GM18907 (cell line): ENCODE results near the gene QARS1.

ENCODE experiments used
- ATAC-seq: cut with Tn5 transposase; IDR thresholded peaks from one replicate; pipeline ENCODE4 v1.9.1; 2021; ENCODE audit warnings: mild to moderate bottlenecking, moderate library complexity; ENCODE audit not compliant: unreplicated experiment

The QARS1 gene

DNA sequence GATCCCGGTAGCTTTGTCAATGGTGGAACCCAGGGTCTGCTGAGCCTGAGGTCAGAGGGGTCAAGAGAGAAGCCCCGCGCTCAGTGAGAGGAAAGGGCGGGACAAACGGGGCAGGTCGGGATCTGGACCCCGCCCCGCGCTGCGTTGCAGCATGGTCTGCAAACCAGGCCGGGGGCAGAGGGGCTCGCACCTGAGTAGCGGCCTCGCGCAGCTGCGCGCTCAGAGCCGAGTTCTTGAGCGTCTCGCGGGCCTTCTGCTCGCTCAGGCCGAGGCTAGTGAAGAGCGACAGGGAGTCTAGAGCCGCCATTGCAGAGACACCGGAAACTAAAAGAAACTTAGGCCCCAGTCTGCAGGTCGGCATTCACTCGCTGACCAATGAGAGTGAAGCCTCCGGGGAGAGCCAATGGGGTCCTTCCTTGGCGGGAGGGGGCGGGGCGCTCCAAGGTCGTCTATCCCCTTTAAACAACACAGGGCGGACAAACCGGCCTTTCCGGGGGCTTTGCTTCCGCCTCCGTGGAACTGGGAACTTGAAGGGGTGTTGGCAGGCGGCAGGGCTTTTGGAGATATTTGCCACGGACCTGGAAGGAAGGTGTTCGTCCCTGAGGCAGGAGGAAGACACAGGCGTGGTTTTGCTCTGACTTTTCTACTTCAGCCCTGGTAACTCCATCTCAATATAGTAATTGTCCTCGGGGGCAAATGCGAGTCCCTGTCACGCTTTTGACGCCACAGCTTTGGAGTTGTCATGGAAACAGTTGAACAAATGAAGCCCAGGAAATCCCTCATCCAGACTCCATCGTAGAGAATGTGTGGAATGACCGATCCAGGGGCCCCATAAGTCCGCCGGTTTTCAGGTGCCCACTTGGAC, at the start of gene QARS1:
TSS of gene QARS1 (minus strand) at position 331 of the 865 bp plus-strand sequence. CDS start at position 307, 24 bp downstream.
- ATAC-seq, result peak; percentile 75

DNA sequence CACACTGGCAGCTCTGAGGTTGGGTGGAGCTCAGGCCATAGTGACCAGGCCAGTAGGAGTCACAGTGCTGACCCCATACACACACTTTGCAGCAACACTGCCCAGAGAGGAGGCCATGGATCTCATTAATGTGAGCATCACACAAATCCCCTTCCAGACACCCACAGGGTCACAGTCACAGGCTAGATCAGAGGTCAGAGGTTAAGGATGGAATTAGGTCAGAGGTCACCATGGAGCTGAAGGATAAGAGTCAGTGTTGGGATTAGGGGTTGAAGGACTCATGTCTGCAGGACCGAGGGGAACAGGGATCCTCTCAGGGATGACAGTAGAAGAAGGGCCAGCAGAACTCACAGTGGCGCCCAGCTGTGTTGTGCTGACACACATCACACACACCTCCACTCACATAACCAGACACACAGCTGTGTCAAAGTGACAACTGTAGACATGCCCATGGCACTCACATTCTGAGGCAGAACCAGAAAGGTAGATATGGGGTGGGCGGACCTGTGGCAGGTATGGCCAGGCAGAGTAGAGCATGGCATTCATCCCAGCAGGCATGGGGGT, 48.9 kb upstream of the QARS1 start:
- no peak for ATAC-seq

GRCh38 chr3:49151610-49152009, 47.1 kb upstream of the QARS1 start:
- ATAC-seq, result no peak

GRCh38 chr3:49148159-49148558, 43.6 kb upstream of the QARS1 start:
- no peak for ATAC-seq

GRCh38 chr3:49140080-49140479, 35.5 kb upstream of the QARS1 start:
- ATAC-seq, result no peak

- ATAC-seq, result no peak
These were observed 30.9 kb upstream of the QARS1 start for GRCh38 chr3:49135499-49135898.

DNA sequence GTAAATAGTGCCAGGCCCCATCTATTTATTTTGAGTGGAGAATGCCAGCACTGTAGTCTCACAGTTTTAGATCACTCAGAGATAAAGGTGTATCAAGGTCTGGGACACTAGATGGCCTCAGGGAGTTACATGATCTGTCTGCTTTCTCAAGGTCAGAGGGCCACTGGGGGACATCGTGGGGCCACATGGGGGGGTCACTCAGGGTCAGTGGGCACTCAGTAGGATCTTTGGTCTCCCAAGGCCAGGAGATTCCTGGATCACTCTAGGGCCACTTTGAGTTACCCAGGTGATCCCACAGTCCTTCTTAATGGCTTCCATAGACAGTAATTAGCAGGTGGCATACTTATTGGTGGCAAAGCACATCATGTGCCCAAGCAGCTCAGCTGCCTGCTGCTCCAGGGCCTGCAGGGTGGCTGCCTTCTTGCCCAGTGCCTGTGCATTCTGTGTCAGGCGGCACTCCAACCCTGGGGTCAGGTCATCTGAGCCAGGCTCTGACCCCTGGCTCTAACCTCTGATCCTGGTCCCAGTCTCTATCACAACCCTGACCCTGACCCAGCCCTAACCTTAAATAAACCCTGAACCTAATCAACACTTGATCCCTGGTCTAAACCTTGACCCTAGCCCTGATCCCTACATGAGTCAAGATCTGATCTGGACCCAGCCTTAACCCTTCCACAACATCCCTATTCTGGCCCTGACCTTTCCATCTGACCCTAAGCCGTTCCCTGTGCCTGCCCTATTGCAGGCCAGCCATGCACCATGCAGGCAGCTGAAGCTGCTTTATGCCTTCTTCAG, 30.1 kb upstream of the QARS1 start:
- no peak for ATAC-seq

- ATAC-seq, result no peak
These were observed 28.8 kb upstream of the QARS1 start for GRCh38 chr3:49133226-49133951.

DNA sequence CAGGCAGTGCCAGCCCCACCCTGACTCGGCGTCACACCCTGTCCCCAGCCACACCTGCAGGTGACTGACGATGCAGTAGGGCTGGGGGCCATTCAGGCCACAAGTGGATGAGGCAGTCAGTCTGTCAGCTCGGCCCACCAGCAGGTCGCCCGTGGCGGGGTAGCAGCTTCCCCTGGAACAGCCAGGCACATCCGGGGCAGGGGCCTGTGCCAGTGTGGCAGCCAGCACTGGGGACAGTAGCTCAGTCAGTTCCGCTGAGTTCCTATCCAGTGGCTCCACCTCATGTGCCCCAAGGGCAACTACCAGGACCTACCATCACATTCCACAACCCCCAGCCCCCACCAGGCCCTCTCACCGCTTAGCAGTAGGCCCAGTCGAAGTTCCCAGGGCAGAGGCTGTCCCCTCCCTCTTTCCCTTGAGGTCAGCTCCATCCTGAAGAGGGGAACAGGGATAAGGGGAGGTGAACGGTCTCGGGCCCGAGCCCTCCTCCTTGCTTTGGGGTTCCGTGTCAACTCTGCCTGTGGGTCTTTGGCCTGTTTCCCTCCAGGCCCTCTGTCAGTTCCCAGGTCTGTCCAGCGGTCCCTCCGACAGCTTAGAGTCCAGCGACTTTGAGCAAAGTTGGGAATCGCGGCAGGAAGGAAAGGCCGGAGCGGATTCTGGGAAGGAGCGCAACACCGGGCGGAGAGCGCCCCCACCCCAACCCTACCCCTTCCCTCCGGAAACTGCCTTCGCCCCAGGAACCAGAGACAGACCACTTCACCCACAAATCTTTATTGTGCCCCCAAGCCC, 28.1 kb upstream of the QARS1 start, which contains the start of gene LAMB2:
TSS of gene LAMB2 (minus strand) at position 614 of the 789 bp plus-strand sequence. CDS start at position 431, 183 bp downstream.
- ATAC-seq, result no peak

- ATAC-seq, result no peak
These were observed 27.5 kb upstream of the QARS1 start for GRCh38 chr3:49132073-49132436.

DNA sequence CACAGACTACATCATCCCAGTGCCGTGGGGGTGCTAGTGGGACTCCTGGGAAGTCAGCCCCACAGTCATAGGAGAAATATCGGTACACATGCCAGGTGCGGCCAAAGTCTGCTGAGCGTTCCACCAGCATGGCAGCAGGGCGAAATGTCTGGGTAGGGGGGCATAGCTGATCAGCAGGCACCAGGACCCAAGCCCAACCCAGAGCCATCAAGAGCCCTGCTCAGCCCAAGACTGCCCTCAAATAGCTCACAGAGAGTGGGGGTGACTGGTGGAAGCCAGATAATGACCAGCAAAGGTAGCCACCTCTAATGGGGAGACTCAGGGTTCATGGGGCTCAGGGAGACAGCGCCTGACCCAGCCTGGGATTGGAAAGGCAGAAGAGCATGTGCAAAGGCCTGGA, 27.0 kb upstream of the QARS1 start:
- ATAC-seq, result no peak

DNA sequence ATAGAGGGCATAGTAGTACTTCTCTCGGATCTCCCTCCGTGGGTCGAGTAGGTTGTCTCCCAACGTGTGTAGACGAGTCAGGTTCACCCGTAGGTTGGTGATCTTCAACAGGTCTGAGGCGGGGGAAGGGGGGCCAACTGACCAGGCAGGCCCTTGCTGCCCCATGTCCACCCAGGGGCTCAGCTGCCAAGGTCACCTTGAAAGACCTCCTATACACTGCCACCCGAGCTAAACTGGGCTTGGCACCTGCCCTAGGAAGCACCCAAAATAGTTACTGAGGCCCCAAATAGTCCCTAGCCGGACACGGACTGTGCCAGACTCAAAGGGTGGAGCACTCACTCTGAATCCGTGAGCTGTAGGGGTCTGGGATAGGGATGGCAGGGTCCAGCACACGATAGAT, 26.5 kb upstream of the QARS1 start:
- ATAC-seq, result no peak

DNA sequence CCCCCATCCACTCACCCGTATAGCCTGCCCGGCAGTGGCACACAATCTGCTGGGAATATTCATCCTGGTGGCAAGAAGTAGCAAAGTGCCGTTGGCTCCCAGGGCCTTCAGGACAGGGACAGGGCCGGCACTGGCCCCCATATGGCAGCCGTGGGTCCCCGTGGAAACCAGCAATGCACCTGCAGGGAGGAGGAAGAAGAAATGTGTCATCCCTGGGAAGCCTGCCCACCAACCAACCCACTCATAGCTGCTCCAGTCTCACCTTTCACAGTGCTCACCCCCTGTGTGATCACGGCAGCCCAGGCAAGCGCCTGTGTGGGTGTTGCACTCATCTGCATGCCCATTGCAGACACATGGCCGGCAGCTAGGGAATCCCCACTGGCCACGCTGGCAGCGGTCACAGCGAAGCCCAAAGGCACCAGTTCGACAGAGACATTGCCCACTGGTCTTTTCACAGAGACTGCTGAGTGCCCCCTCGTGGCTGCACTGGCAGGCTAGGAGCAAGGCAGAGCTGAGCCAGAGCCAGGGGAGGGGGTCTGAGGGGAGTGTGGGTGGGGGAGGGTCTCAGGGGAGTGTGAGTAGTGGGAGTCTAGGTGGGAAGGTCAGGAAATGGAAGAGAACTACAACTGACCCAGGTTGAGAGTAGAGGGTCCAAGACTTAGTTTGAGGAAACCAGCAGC, 20.6 kb upstream of the QARS1 start:
- no peak for ATAC-seq

DNA sequence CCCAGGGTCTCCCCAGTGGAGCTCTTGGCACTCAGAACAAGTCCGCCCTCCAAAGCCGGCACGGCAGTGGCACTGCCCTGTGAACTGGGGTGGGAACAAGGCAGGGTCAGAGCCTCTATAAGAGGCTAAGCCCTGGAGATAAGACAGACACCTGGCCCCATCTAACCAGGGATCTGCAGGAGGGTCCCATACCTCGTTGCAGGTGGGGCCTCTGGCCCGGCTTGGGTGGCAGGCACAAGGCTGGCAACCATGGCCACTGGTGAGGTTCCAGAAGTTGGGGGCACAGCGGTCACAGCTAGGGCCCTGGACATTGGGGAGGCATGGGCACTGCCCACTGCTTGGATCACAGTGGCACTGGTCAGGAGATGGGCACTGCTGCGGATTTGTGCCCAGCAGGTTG, 19.6 kb upstream of the QARS1 start:
- no peak for ATAC-seq

DNA sequence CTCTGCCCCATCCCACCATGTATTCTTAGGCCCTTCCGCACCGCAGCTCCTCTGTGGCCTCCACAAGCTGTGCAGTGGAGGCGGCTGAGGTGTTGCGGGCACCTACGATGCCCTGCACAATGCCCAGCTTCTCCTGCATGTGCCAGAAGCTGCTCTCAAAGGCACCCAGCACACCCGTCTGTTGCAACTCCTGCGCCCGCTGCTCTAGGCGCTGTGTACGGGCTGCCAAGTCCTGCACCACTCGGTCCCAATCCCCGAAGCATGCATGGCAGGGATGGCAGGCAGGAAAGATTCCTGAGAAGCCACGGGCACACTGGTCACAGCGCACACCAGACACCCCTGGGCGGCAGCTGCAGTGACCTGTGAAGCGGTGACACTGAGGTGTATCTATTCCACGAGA, 19.1 kb upstream of the QARS1 start:
- no peak for ATAC-seq

DNA sequence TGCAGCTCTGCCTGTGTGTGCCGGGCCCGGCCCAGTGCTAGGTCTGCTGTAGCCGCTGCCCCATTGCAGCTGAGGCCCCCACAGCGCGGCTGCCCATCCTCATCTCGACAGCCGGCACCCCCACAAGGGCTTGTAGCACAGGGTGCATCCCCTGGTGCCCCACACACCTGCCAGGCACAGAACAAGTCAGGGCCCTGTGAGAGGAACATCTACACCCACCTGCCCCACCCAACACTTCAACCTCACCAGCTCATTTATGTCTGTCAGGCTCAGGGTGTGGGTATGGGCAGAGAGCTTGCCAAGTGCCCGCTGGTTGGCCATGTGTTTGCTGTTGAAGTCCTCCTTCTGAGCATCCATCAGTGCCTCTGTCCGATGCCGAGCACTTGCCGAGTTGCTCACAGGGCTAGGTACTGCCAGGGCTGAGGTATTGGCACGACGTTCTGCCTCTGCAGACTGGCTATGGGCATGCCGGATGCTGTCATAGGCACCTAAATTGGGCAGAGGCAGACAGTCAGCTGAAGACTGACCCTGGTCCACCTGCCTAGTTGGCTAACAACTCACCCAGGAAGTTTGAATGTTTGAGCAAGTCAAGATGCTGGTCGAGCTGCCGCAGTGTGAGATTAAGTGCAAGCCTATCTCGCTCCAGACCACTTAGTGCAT, 18.5 kb upstream of the QARS1 start:
- ATAC-seq, result no peak

GRCh38 chr3:49122451-49122850, 17.9 kb upstream of the QARS1 start:
- ATAC-seq, result no peak

DNA sequence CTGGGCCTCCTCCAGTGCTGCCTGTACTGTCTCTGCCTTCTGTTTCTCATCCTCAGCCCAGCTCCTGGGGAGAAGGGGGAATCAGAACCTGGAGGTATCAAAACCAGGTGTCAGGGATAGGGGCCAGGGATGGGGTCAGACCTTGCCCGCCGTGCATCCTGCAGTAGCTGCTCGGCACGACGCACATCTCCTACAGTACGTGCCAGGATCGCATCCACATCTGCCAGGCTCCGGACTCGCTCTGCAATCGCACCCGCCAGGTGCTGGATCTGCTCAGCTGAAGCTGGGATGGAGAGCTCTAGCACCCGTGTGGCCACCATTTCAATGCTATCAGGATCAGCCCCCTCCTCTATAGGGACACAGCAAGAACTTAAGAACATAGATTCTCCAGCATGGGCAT, 17.5 kb upstream of the QARS1 start:
- no peak for ATAC-seq

- ATAC-seq, result no peak
These were observed 16.7 kb upstream of the QARS1 start for GRCh38 chr3:49121132-49121736.
